AG04449 (cell line): ENCODE results near the gene MRGPRX4.

Experiments
- CTCF ChIA-PET: fragments of 350-600 bp; formaldehyde crosslinking; extraction: SDS; loops from one replicate; lab custom pipeline; 2021; ENCODE audit warnings: antibody characterized with exemption; lab: Yijun Ruan, JAX
- POLR2A ChIA-PET: fragments of 400-600, 350-600 bp; formaldehyde crosslinking; extraction: SDS; loops from one replicate; lab custom pipeline; 2020; ENCODE audit warnings: antibody characterized with exemption, inconsistent platforms; lab: Yijun Ruan, JAX
- DNase-seq: peaks from one replicate; pipeline ENCODE4 v3.0.0-alpha.2; 2010; ENCODE audit warnings: low read depth, low spot score
- H3K4me3 ChIP-seq: 2 replicates; pipeline ENCODE4 v1.5.1; 2011; ENCODE audit warnings: low read depth, mild to moderate bottlenecking, control low read depth, low read length
- TF ChIP-seq, protein P1 (sequence below): IDR thresholded peaks from one replicate; pipeline ENCODE4 v1.5.1; 2011; ENCODE audit warnings: mild to moderate bottlenecking, moderate library complexity, low read length, control low read depth, inconsistent platforms; ENCODE audit not compliant: insufficient read depth; ENCODE audit errors: missing control alignments

The MRGPRX4 gene

DNA sequence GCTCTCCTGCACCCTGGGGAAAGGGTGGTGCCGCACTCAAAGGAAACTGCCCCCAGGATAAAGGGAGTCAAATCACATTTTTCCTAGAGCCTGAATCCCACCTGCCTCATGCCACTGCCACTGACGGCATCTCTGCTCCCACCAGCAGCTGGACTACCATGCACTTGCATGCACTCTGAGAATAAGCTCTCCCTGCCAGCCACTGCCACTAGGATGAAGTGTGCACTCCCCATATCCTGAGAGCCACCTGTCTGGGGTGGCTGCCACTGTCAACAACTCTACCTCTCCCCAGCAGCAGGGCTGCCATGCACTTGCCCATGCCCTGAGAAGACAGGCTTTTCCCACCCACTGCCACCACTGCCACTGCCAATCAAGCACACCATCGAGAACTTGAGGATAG lies 31.6 kb downstream of the MRGPRX4 start:
- TF ChIP-seq, protein P1, sequence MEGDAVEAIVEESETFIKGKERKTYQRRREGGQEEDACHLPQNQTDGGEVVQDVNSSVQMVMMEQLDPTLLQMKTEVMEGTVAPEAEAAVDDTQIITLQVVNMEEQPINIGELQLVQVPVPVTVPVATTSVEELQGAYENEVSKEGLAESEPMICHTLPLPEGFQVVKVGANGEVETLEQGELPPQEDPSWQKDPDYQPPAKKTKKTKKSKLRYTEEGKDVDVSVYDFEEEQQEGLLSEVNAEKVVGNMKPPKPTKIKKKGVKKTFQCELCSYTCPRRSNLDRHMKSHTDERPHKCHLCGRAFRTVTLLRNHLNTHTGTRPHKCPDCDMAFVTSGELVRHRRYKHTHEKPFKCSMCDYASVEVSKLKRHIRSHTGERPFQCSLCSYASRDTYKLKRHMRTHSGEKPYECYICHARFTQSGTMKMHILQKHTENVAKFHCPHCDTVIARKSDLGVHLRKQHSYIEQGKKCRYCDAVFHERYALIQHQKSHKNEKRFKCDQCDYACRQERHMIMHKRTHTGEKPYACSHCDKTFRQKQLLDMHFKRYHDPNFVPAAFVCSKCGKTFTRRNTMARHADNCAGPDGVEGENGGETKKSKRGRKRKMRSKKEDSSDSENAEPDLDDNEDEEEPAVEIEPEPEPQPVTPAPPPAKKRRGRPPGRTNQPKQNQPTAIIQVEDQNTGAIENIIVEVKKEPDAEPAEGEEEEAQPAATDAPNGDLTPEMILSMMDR, result no peak
- ChIA-PET POLR2A (no interaction called here), CTCF (interaction anchor here (0.7 to 2.0 kb wide), 7 partner anchors 9 to 211 kb away, joined by 3 to 8 read pairs (median 4); no protein-coding TSS in a partner anchor)
- DNase-seq, result no peak
- H3K4me3 ChIP-seq, result no peak overlapping the region

DNA sequence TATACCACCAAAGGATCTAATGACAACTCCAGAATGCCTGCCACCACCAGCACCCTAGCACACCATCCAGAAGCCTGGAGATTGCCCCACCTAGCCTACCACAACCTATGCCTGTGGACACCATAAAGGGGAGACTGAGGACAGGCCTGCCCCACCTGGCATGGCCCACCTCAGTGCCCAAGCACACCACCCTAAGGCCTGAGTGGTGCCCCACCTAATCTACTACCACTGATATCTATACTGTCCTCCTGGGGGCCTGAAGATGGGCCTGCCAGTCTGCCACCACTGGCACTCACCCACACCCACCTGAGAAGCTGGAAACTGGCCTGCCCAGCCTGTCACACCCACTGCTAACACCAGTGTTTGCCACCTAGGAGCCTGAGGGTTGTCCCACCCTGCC lies 32.1 kb downstream of the MRGPRX4 start:
- POLR2A ChIA-PET, result no interaction called here
- CTCF ChIA-PET, result interaction anchor here (2.0 kb wide), 1 partner anchor 89 kb away, joined by 8 read pairs; no protein-coding TSS in a partner anchor
- no peak overlapping the region for H3K4me3 ChIP-seq
- no peak for DNase-seq
- TF ChIP-seq, protein P1, result no peak

DNA sequence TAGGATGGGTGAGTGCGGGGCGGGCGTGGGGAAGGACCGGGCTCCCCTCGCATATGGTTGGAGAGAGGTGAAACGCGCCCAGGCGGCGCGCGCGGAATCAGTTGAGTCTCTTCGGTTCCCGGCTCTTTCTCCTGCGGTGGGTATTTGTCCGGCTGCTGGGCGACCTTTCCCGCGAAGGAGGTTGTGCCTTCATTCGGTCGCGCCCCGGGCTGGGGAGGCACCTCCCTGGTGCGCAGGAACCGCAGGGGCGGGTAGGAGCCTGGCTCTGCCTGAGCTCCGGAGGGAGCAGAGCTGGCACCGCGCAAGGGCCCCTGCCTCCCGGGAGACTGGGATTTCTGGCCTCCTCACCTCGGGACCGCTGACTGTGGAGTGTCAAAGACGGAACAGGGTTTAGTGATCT lies 36.4 kb downstream of the MRGPRX4 start:
- H3K4me3 ChIP-seq, result no peak overlapping the region
- no peak for DNase-seq
- TF ChIP-seq, protein P1, result no peak
- ChIA-PET POLR2A (no interaction called here), CTCF (no interaction called here)

DNA sequence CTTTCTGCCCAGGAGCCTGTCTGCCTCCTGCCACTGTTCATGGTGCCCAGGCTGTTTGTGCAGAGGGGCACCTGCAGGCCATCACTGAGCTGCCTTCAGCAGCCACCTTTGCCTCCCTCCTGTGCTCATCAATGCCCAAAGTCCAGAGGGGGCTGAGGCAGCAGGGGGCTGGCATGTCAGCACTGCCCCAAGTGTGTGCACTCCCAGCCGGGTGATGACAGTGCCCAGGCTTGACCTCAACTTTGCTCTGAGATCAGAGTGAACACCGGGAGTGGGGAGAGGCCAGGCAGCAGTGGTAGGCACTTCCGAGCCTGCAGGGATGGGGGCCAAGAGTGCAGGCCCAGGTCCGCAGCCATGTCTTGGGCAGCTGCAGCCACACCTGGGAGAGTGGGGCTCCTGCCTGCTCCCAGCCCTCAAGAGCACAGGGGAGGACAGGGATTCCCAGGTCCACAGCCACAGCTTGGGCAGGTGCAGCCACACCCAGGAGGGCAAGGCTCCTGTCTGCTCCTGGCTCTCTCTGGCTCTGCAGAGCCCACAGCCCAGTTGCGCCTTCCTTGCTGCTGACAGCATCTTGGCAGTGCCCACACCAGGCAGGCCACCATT lies 48.7 kb downstream of the MRGPRX4 start:
- no peak overlapping the region for H3K4me3 ChIP-seq
- TF ChIP-seq, protein P1, result no peak
- no peak for DNase-seq
- POLR2A ChIA-PET, result no interaction called here
- CTCF ChIA-PET, result interaction anchor here (1.2 kb wide), 1 partner anchor 23 kb away, joined by 3 read pairs; no protein-coding TSS in a partner anchor

DNA sequence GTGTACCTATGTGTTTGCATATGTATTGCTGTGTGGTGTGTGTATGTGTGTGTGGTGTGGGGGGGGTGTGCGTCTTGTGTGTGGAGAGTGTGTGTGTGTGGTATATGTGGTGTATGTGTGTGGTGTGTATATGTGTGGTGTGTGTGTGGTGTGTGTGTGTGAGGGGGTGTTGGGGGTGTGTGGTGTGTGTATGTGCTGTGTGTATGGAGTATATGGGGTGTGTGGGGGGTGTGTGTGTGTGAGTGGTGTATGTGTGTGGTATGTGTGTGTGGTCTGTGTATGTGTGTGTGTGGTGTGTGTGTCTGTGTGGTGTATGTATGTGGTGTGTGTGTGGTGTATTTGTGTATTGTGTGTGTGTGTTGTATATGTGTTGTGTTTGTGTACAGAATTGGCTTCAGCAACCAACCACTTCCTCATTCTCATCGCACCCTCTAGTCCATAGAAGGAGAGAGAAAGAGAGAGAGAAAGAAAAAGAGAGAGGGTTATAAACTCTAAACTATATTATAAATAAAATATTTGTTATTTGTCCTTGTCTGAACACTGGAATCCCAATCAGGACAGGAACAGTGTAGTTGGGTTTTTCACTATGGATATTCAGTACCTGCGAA lies 50.3 kb downstream of the MRGPRX4 start:
- TF ChIP-seq, protein P1, result no peak
- DNase-seq, result no peak
- CTCF ChIA-PET, result no interaction called here
- POLR2A ChIA-PET, result no interaction called here
- H3K4me3 ChIP-seq, result no peak overlapping the region
